DOHH2 (cell line): ENCODE data around the gene GNA14.

Experiments used
- H3F3A ChIP-seq: fragments of 200-600 bp; sonication (generic), shearing (Covaris generic); 2 replicates; pipeline ENCODE4 v1.6.0; 2016; ENCODE audit warnings: antibody characterized with exemption, mild to moderate bottlenecking; ENCODE audit not compliant: control insufficient read depth, insufficient read depth
- H3K27ac ChIP-seq: fragments of 200-600 bp; sonication (generic); 2 replicates; pipeline ENCODE4 v1.5.1; 2014; ENCODE audit warnings: low read depth, mild to moderate bottlenecking, low read length, moderate library complexity
- H3K27me3 ChIP-seq: fragments of 200-600 bp; sonication (generic); 2 replicates; pipeline ENCODE4 v1.6.1; 2014; ENCODE audit warnings: mild to moderate bottlenecking, low read length, mixed read lengths; ENCODE audit not compliant: control insufficient read depth
- H3K36me3 ChIP-seq: fragments of 200-600 bp; sonication (generic); 2 replicates; pipeline ENCODE4 v1.6.1; 2014; ENCODE audit warnings: mild to moderate bottlenecking, low read length, moderate library complexity, mixed read lengths; ENCODE audit not compliant: control insufficient read depth
- H3K4me1 ChIP-seq: fragments of 200-600 bp; sonication (generic); 2 replicates; pipeline ENCODE4 v1.6.1; 2014; ENCODE audit warnings: mild to moderate bottlenecking, low read length, mixed read lengths; ENCODE audit not compliant: control insufficient read depth
- H3K4me2 ChIP-seq: fragments of 200-600 bp; sonication (generic); 2 replicates; pipeline ENCODE4 v1.6.0; 2014; ENCODE audit warnings: mild to moderate bottlenecking, low read length, moderate library complexity
- H3K4me3 ChIP-seq: fragments of 200-600 bp; sonication (generic); 2 replicates; pipeline ENCODE4 v1.5.1; 2014; ENCODE audit warnings: mild to moderate bottlenecking, low read length, mixed read lengths
- H3K79me2 ChIP-seq: fragments of 200-600 bp; sonication (generic); 2 replicates; pipeline ENCODE4 v1.6.1; 2014; ENCODE audit warnings: mild to moderate bottlenecking, low read length, mixed read lengths; ENCODE audit not compliant: control insufficient read depth
- H3K9me2 ChIP-seq: fragments of 200-600 bp; sonication (generic); replicated peaks from 2 replicates; pipeline ENCODE4 v1.6.1; 2014; ENCODE audit warnings: mild to moderate bottlenecking, low read length, mixed read lengths; ENCODE audit not compliant: control insufficient read depth
- H3K9me3 ChIP-seq: fragments of 200-600 bp; sonication (generic); 2 replicates; pipeline ENCODE4 v1.6.1; 2014; ENCODE audit warnings: antibody characterized with exemption, low read length, mixed read lengths; ENCODE audit not compliant: control insufficient read depth, insufficient read depth
- H4K20me1 ChIP-seq: fragments of 200-600 bp; sonication (generic); 2 replicates; pipeline ENCODE4 v1.6.0; 2014; ENCODE audit warnings: low read depth, mild to moderate bottlenecking, antibody characterized with exemption, low read length, moderate library complexity; ENCODE audit not compliant: control insufficient read depth, insufficient read depth
- CTCF ChIP-seq: fragments of 200-600 bp; sonication (generic); IDR thresholded peaks from one replicate; pipeline ENCODE4 v1.5.1; 2014; ENCODE audit warnings: antibody characterized with exemption, mild to moderate bottlenecking, low read depth, low read length; ENCODE audit not compliant: poor library complexity, severe bottlenecking
- EZH2phosphoT487 ChIP-seq: fragments of 200-600 bp; sonication (generic); IDR thresholded peaks from 2 replicates; pipeline ENCODE4 v1.6.1; 2017; ENCODE audit warnings: borderline replicate concordance, mild to moderate bottlenecking, antibody characterized with exemption, low read length, moderate library complexity, mixed read lengths

GNA14 gene

GRCh38 chr9:77593528-77593927 lies 54.6 kb downstream of the GNA14 start:
- Histone ChIP-seq H3F3A (no peaks in the 10 kb centered on the region), H3K27ac (no peak overlapping the region)

GRCh38 chr9:77592476-77592875 lies 55.6 kb downstream of the GNA14 start:
- Histone ChIP-seq H3K79me2 (no peaks in the 10 kb centered on the region), H3K27ac (no peak overlapping the region), H3K4me1 (no peaks in the 10 kb centered on the region), H4K20me1 (no peaks in the 10 kb centered on the region), H3K4me2 (no peak overlapping the region), H3K9me3 (no peaks in the 10 kb centered on the region), H3K36me3 (no peaks in the 10 kb centered on the region), H3F3A (no peaks in the 10 kb centered on the region), H3K9me2 (no peaks in the 10 kb centered on the region), H3K4me3 (no peak overlapping the region), H3K27me3 (no peaks in the 10 kb centered on the region)
- TF ChIP-seq EZH2phosphoT487 (no peak), CTCF (no peak)

More at GRCh38 chr9:77593528-77593927, 54.6 kb downstream of the GNA14 start:
- Histone ChIP-seq H3K79me2 (no peaks in the 10 kb centered on the region), H3K4me1 (no peaks in the 10 kb centered on the region), H4K20me1 (no peaks in the 10 kb centered on the region), H3K4me3 (no peak overlapping the region), H3K27me3 (no peaks in the 10 kb centered on the region), H3K9me3 (no peaks in the 10 kb centered on the region), H3K36me3 (no peaks in the 10 kb centered on the region), H3K4me2 (no peak overlapping the region), H3K9me2 (no peaks in the 10 kb centered on the region)
- TF ChIP-seq CTCF (no peak), EZH2phosphoT487 (no peak)

DNA sequence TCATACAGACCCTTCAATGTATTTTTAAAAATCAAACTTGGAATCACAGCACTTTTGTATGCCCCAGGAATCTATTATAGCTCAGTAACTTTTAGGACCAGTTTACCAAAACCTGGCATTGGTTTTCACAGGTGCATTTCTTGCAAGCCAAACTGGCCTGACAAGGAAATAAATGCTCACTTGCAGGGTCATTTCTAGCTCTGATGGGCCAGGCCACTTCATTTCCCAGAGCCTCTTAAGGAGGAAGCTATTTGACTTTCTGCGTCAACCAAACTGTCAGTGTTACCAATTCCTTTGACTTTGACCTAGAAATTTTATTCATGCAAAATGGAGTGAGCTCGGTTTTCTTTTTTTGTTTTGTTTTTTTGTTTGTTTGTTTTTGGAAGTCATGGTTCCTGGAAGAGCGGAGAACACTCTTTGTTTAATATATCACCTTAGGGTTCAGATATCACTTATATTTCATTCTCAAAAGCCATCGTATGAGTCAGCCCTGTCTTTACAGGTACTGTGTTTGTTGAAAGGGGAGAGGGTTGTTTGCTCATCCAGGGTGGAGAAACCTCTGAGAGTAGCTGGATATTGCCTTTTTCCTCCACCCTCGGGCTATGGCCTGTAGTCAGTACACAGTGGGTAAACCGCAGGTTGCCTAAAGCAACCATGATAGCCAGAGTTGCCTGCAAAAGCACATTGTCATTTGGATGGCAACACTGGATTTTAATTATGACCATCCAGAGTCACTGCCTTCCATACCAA lies 58.9 kb downstream of the GNA14 start:
- Histone ChIP-seq H3K79me2 (no peaks in the 10 kb centered on the region), H4K20me1 (no peaks in the 10 kb centered on the region), H3K4me2 (no peak overlapping the region), H3K4me1 (no peaks in the 10 kb centered on the region), H3K4me3 (no peak overlapping the region), H3K36me3 (no peaks in the 10 kb centered on the region), H3F3A (no peaks in the 10 kb centered on the region), H3K27ac (no peak overlapping the region), H3K27me3 (no peaks in the 10 kb centered on the region), H3K9me3 (no peaks in the 10 kb centered on the region), H3K9me2 (no peaks in the 10 kb centered on the region)
- no peak for TF ChIP-seq EZH2phosphoT487
- no peak for TF ChIP-seq CTCF
